WTC11 (cell line): Measurements from ENCODE around the gene GAK. TPM values are rescaled to one million over a fixed set of nuclear protein-coding genes. Genes with fewer than 3 reads are reported as not detected.

Experiments used
- ATAC-seq: fragments of 200-7000 bp; cut with Tn5 transposase; 2 replicates; pipeline ENCODE4 v1.10.0; 2021; ENCODE audit warnings: mild to moderate bottlenecking, moderate library complexity
- CTCF ChIA-PET: fragments of 300-600 bp; sonication (Branson Sonifier 250); formaldehyde crosslinking; loops from one replicate; lab custom pipeline; 2021; ENCODE audit warnings: antibody characterized with exemption; lab: Charles Lee
- POLR2A ChIA-PET: fragments of 350-600 bp; sonication (Branson Sonifier 250); formaldehyde crosslinking; loops from one replicate; lab custom pipeline; 2021; ENCODE audit warnings: antibody characterized with exemption; lab: Charles Lee
- DNase-seq: peaks from one replicate; pipeline ENCODE4 v3.0.0; 2021; ENCODE audit warnings: low spot score
- H3K27ac Mint-ChIP-seq: 2 replicates; pipeline ENCODE4 v1.8.0; 2021; ENCODE audit warnings: mixed read lengths
- H3K27me3 Mint-ChIP-seq: 2 replicates; pipeline ENCODE4 v1.8.0; 2021; ENCODE audit warnings: low read depth, mild to moderate bottlenecking, moderate library complexity, mixed read lengths
- H3K36me3 Mint-ChIP-seq: 2 replicates; pipeline ENCODE4 v1.8.0; 2021; ENCODE audit warnings: mixed read lengths
- H3K4me1 Mint-ChIP-seq: 2 replicates; pipeline ENCODE4 v1.8.0; 2022; ENCODE audit warnings: mixed read lengths
- H3K4me3 Mint-ChIP-seq: 2 replicates; pipeline ENCODE4 v1.8.0; 2021; ENCODE audit warnings: mild to moderate bottlenecking, moderate library complexity, mixed read lengths
- H3K9me3 Mint-ChIP-seq: 2 replicates; pipeline ENCODE4 v1.8.0; 2021; ENCODE audit warnings: mixed read lengths
- ATF3 ChIP-seq: sonication (generic); formaldehyde crosslinking; conservative IDR thresholded peaks from 2 replicates; pipeline ENCODE4 v1.8.1; 2022; ENCODE audit warnings: mild to moderate bottlenecking, missing genetic modification reagents
- CREB1 ChIP-seq: sonication (generic); formaldehyde crosslinking; IDR thresholded peaks from 2 replicates; pipeline ENCODE4 v1.8.0; 2023; ENCODE audit warnings: mild to moderate bottlenecking, missing genetic modification reagents
- CREM ChIP-seq: sonication (generic); formaldehyde crosslinking; IDR thresholded peaks from 2 replicates; pipeline ENCODE4 v1.8.1; 2022; ENCODE audit warnings: mild to moderate bottlenecking, missing genetic modification reagents, moderate library complexity
- EMX1 ChIP-seq: fragments of 250-450 bp; sonication (Bioruptor Pico); IDR thresholded peaks from 2 replicates; pipeline ENCODE4 v1.8.0; 2021; ENCODE audit warnings: mild to moderate bottlenecking
- ESRRA ChIP-seq: sonication (generic); formaldehyde crosslinking; IDR thresholded peaks from 2 replicates; pipeline ENCODE4 v1.8.1; 2022; ENCODE audit warnings: mild to moderate bottlenecking, missing genetic modification reagents, borderline replicate concordance
- KAT7 ChIP-seq: sonication (generic); formaldehyde crosslinking; IDR thresholded peaks from 2 replicates; pipeline ENCODE4 v1.8.1; 2023; ENCODE audit warnings: missing genetic modification reagents, mild to moderate bottlenecking, borderline replicate concordance
- MXD4 ChIP-seq: fragments of 250-450 bp; sonication (Bioruptor Pico); IDR thresholded peaks from 2 replicates; pipeline ENCODE4 v1.8.0; 2021; ENCODE audit warnings: mild to moderate bottlenecking, moderate library complexity, borderline replicate concordance
- NFE2L1 ChIP-seq: sonication (generic); formaldehyde crosslinking; IDR thresholded peaks from 2 replicates; pipeline ENCODE4 v1.8.1; 2023; ENCODE audit warnings: missing genetic modification reagents
- RELA ChIP-seq: sonication (generic); formaldehyde crosslinking; IDR thresholded peaks from 2 replicates; pipeline ENCODE4 v1.8.1; 2022; ENCODE audit warnings: missing genetic modification reagents, mild to moderate bottlenecking, borderline replicate concordance
- SMAD3 ChIP-seq: sonication (generic); formaldehyde crosslinking; IDR thresholded peaks from 2 replicates; pipeline ENCODE4 v1.8.0; 2022; ENCODE audit warnings: missing genetic modification reagents, mild to moderate bottlenecking, borderline replicate concordance
- SOX15 ChIP-seq: fragments of 250-450 bp; sonication (Bioruptor Pico); IDR thresholded peaks from 2 replicates; pipeline ENCODE4 v1.9.0; 2021; ENCODE audit warnings: mild to moderate bottlenecking
- SP1 ChIP-seq: sonication (generic); formaldehyde crosslinking; conservative IDR thresholded peaks from 2 replicates; pipeline ENCODE4 v1.8.1; 2022; ENCODE audit warnings: missing genetic modification reagents
- TCF7 ChIP-seq: sonication (generic); formaldehyde crosslinking; IDR thresholded peaks from 2 replicates; pipeline ENCODE4 v1.8.0; 2022; ENCODE audit warnings: mild to moderate bottlenecking, low read depth, missing genetic modification reagents, moderate library complexity
- TEAD1 ChIP-seq: sonication (generic); formaldehyde crosslinking; IDR thresholded peaks from 2 replicates; pipeline ENCODE4 v1.8.0; 2022; ENCODE audit warnings: mild to moderate bottlenecking, missing genetic modification reagents
- ZBTB21 ChIP-seq: sonication (generic); formaldehyde crosslinking; IDR thresholded peaks from 2 replicates; pipeline ENCODE4 v1.8.1; 2023; ENCODE audit warnings: mild to moderate bottlenecking, missing genetic modification reagents, borderline replicate concordance
- ZNF121 ChIP-seq: sonication (generic); formaldehyde crosslinking; IDR thresholded peaks from 2 replicates; pipeline ENCODE4 v1.8.0; 2023; ENCODE audit warnings: missing genetic modification reagents
- ZNF138 ChIP-seq: sonication (generic); formaldehyde crosslinking; conservative IDR thresholded peaks from 2 replicates; pipeline ENCODE4 v1.8.1; 2022; ENCODE audit warnings: mild to moderate bottlenecking, moderate library complexity, missing genetic modification reagents
- ZNF263 ChIP-seq: sonication (generic); formaldehyde crosslinking; IDR thresholded peaks from 2 replicates; pipeline ENCODE4 v1.8.1; 2022; ENCODE audit warnings: low read depth, mild to moderate bottlenecking, moderate library complexity, missing genetic modification reagents
- ZNF416 ChIP-seq: fragments of 250-450 bp; sonication (Bioruptor Pico); IDR thresholded peaks from 2 replicates; pipeline ENCODE4 v1.9.0; 2021; ENCODE audit warnings: mild to moderate bottlenecking, inconsistent platforms
- ZNF512 ChIP-seq: sonication (generic); formaldehyde crosslinking; IDR thresholded peaks from 2 replicates; pipeline ENCODE4 v1.8.1; 2022; ENCODE audit warnings: missing genetic modification reagents, borderline replicate concordance
- total RNA-seq: library from RNA; stranded (reverse); gene quantifications from 3 replicates; pipeline ENCODE4 v1.2.3, GENCODE V29; 2021
- TF ChIP-seq, protein P1 (sequence below): fragments of 250-450 bp; sonication (Bioruptor Pico); IDR thresholded peaks from 2 replicates; pipeline ENCODE4 v1.9.0; 2021; ENCODE audit warnings: mild to moderate bottlenecking
- TF ChIP-seq, protein P2 (sequence below): sonication (generic); formaldehyde crosslinking; IDR thresholded peaks from 2 replicates; pipeline ENCODE4 v1.8.0; 2023; ENCODE audit warnings: missing genetic modification reagents
- TF ChIP-seq, protein P3 (sequence below): sonication (generic); formaldehyde crosslinking; IDR thresholded peaks from 2 replicates; pipeline ENCODE4 v1.8.1; 2022; ENCODE audit warnings: mild to moderate bottlenecking, moderate library complexity, missing genetic modification reagents
- TF ChIP-seq, protein P4 (sequence below): fragments of 250-450 bp; sonication (Bioruptor Pico); IDR thresholded peaks from 2 replicates; pipeline ENCODE4 v1.9.0; 2021; ENCODE audit warnings: mild to moderate bottlenecking

The GAK gene
- total RNA-seq, 1 experiment from 2014 or later, result 121 TPM

- no peak for ATAC-seq
- peaks cover 87% of the 10 kb centered on the region for H3K27me3 Mint-ChIP-seq
Measured at GRCh38 chr4:804804-805203, 127.3 kb downstream of the GAK start.

DNA sequence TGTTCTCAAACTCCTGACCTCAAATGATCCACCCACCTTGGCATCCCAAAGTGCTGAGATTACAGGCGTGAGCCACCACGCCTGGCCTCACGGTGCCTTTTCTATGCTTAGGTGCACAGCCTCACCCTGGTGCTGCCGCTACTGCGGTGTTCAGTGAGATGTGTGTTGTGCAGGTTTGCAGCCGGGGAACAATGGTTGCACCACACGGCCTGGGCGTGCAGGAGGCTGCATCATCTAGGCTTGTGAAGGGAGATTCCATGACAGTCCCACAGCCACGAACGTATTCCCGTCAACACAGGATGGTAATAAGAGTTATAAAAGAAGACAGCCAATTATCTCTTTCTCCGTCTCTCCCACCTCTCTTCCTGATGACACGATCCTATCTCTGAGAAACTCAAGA, 128.2 kb downstream of the GAK start:
- POLR2A ChIA-PET, result no interaction called here
- Mint-ChIP-seq H3K4me1 (no peaks in the 10 kb centered on the region), H3K27ac (no peak overlapping the region), H3K27me3 (peaks cover 86% of the 10 kb centered on the region), H3K4me3 (no peak overlapping the region), H3K36me3 (no peaks in the 10 kb centered on the region), H3K9me3 (peaks cover 21% of the 10 kb centered on the region)
- no peak for DNase-seq
- ATAC-seq, result no peak
- CTCF ChIA-PET, result no interaction called here
- TF ChIP-seq KAT7 (CRISPR knock-in tag) (no peak), SOX15 (no peak), NFE2L1 (CRISPR knock-in tag) (no peak), MXD4 (no peak), ZNF416 (CRISPR knock-in tag) (no peak), ZNF138 (no peak), CREM (CRISPR knock-in tag) (no peak), SMAD3 (CRISPR knock-in tag) (no peak)
- TF ChIP-seq, protein P1, sequence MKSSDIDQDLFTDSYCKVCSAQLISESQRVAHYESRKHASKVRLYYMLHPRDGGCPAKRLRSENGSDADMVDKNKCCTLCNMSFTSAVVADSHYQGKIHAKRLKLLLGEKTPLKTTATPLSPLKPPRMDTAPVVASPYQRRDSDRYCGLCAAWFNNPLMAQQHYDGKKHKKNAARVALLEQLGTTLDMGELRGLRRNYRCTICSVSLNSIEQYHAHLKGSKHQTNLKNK (CRISPR knock-in tag), result no peak
- TF ChIP-seq, protein P2, sequence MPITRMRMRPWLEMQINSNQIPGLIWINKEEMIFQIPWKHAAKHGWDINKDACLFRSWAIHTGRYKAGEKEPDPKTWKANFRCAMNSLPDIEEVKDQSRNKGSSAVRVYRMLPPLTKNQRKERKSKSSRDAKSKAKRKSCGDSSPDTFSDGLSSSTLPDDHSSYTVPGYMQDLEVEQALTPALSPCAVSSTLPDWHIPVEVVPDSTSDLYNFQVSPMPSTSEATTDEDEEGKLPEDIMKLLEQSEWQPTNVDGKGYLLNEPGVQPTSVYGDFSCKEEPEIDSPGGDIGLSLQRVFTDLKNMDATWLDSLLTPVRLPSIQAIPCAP (CRISPR knock-in tag), result no peak

More at GRCh38 chr4:804804-805203, 127.3 kb downstream of the GAK start:
- Mint-ChIP-seq H3K4me3 (no peak overlapping the region), H3K27ac (no peak overlapping the region), H3K36me3 (no peaks in the 10 kb centered on the region), H3K4me1 (no peaks in the 10 kb centered on the region), H3K9me3 (peaks cover 21% of the 10 kb centered on the region)
- DNase-seq, result no peak
- ChIA-PET CTCF (no interaction called here), POLR2A (no interaction called here)
- TF ChIP-seq ZNF263 (CRISPR knock-in tag) (no peak), ZBTB21 (CRISPR knock-in tag) (no peak), CREB1 (CRISPR knock-in tag) (no peak), TCF7 (CRISPR knock-in tag) (no peak), ESRRA (CRISPR knock-in tag) (no peak), ATF3 (CRISPR knock-in tag) (no peak), SP1 (CRISPR knock-in tag) (no peak), TEAD1 (no peak), RELA (CRISPR knock-in tag) (no peak), EMX1 (no peak), ZNF512 (no peak), ZNF121 (no peak)
- TF ChIP-seq, protein P3, sequence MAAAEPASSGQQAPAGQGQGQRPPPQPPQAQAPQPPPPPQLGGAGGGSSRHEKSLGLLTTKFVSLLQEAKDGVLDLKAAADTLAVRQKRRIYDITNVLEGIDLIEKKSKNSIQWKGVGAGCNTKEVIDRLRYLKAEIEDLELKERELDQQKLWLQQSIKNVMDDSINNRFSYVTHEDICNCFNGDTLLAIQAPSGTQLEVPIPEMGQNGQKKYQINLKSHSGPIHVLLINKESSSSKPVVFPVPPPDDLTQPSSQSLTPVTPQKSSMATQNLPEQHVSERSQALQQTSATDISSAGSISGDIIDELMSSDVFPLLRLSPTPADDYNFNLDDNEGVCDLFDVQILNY, result no peak
- TF ChIP-seq, protein P4, sequence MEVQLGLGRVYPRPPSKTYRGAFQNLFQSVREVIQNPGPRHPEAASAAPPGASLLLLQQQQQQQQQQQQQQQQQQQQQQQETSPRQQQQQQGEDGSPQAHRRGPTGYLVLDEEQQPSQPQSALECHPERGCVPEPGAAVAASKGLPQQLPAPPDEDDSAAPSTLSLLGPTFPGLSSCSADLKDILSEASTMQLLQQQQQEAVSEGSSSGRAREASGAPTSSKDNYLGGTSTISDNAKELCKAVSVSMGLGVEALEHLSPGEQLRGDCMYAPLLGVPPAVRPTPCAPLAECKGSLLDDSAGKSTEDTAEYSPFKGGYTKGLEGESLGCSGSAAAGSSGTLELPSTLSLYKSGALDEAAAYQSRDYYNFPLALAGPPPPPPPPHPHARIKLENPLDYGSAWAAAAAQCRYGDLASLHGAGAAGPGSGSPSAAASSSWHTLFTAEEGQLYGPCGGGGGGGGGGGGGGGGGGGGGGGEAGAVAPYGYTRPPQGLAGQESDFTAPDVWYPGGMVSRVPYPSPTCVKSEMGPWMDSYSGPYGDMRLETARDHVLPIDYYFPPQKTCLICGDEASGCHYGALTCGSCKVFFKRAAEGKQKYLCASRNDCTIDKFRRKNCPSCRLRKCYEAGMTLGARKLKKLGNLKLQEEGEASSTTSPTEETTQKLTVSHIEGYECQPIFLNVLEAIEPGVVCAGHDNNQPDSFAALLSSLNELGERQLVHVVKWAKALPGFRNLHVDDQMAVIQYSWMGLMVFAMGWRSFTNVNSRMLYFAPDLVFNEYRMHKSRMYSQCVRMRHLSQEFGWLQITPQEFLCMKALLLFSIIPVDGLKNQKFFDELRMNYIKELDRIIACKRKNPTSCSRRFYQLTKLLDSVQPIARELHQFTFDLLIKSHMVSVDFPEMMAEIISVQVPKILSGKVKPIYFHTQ (CRISPR knock-in tag), result no peak
